ENCODE results near the gene HOGA1. TPM values are rescaled to one million over a fixed set of nuclear protein-coding genes. Genes with fewer than 3 reads are reported as not detected.

HOGA1 gene
- total and polyA plus RNA-seq, 2 experiments from 2014 or later, result 0.15 TPM; not detected in 1

GRCh38 chr10:97599272-97599619 is 15.1 kb downstream of the HOGA1 start (continued):
- TF ChIP-seq, protein P1, sequence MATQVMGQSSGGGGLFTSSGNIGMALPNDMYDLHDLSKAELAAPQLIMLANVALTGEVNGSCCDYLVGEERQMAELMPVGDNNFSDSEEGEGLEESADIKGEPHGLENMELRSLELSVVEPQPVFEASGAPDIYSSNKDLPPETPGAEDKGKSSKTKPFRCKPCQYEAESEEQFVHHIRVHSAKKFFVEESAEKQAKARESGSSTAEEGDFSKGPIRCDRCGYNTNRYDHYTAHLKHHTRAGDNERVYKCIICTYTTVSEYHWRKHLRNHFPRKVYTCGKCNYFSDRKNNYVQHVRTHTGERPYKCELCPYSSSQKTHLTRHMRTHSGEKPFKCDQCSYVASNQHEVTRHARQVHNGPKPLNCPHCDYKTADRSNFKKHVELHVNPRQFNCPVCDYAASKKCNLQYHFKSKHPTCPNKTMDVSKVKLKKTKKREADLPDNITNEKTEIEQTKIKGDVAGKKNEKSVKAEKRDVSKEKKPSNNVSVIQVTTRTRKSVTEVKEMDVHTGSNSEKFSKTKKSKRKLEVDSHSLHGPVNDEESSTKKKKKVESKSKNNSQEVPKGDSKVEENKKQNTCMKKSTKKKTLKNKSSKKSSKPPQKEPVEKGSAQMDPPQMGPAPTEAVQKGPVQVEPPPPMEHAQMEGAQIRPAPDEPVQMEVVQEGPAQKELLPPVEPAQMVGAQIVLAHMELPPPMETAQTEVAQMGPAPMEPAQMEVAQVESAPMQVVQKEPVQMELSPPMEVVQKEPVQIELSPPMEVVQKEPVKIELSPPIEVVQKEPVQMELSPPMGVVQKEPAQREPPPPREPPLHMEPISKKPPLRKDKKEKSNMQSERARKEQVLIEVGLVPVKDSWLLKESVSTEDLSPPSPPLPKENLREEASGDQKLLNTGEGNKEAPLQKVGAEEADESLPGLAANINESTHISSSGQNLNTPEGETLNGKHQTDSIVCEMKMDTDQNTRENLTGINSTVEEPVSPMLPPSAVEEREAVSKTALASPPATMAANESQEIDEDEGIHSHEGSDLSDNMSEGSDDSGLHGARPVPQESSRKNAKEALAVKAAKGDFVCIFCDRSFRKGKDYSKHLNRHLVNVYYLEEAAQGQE (IDR thresholded peaks at IDR 0.05; ENCODE audit: unreplicated experiment), result no peak
- no peak for TF ChIP-seq NANOG (IDR thresholded peaks at IDR 0.05; ENCODE audit: borderline replicate concordance)

DNA sequence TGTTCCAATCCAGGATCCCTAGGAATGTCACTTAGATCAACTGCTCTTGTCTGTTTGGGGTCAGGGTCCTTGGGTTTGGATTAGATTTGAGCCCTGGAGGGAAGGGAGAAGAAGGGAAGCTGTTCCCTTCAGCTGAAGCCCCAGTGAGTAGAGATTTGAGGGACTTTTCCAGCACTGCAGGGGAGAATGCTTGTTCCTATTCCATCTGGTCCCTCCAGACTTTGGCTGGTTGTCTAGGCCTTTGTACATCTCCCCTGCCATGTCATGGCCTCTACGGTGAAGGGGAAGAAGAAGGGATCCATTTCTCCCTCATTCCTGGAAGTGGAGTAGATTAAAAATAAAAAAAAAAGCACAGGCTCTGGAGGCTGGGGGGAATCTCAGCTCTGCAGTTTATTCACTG is 16.4 kb downstream of the HOGA1 start:
- DNase-seq (ENCODE audit: low spot score) (no peak), ATAC-seq (no peak)
- Histone ChIP-seq H3K4me3 (no peak overlapping the region), H3K4me1 (ENCODE audit: insufficient read depth) (no peaks in the 10 kb centered on the region), H3F3A (replicated peaks; ENCODE audit: low read depth) (no peaks in the 10 kb centered on the region), H3K4me2 (no peak overlapping the region), H3K79me2 (replicated peaks; ENCODE audit: insufficient read depth) (no peaks in the 10 kb centered on the region), H3K9me2 (ENCODE audit: insufficient read depth) (no peaks in the 10 kb centered on the region), H3K27ac (ENCODE audit: low read depth) (no peak overlapping the region), H3K36me3 (ENCODE audit: insufficient read depth) (no peaks in the 10 kb centered on the region), H4K20me1 (replicated peaks; ENCODE audit: insufficient read depth) (no peaks in the 10 kb centered on the region), H3K27me3 (ENCODE audit: insufficient read depth) (no peaks in the 10 kb centered on the region), H2AFZ (no peak overlapping the region)
- TF ChIP-seq ZNF331 (CRISPR knock-in tag; IDR thresholded peaks at IDR 0.05; ENCODE audit: low read depth) (no peak), JUNB (IDR thresholded peaks at IDR 0.05; ENCODE audit: unreplicated experiment) (no peak), POLR2AphosphoS5 (IDR thresholded peaks at IDR 0.05; ENCODE audit: low read depth) (no peak)
- TF ChIP-seq, protein P2, sequence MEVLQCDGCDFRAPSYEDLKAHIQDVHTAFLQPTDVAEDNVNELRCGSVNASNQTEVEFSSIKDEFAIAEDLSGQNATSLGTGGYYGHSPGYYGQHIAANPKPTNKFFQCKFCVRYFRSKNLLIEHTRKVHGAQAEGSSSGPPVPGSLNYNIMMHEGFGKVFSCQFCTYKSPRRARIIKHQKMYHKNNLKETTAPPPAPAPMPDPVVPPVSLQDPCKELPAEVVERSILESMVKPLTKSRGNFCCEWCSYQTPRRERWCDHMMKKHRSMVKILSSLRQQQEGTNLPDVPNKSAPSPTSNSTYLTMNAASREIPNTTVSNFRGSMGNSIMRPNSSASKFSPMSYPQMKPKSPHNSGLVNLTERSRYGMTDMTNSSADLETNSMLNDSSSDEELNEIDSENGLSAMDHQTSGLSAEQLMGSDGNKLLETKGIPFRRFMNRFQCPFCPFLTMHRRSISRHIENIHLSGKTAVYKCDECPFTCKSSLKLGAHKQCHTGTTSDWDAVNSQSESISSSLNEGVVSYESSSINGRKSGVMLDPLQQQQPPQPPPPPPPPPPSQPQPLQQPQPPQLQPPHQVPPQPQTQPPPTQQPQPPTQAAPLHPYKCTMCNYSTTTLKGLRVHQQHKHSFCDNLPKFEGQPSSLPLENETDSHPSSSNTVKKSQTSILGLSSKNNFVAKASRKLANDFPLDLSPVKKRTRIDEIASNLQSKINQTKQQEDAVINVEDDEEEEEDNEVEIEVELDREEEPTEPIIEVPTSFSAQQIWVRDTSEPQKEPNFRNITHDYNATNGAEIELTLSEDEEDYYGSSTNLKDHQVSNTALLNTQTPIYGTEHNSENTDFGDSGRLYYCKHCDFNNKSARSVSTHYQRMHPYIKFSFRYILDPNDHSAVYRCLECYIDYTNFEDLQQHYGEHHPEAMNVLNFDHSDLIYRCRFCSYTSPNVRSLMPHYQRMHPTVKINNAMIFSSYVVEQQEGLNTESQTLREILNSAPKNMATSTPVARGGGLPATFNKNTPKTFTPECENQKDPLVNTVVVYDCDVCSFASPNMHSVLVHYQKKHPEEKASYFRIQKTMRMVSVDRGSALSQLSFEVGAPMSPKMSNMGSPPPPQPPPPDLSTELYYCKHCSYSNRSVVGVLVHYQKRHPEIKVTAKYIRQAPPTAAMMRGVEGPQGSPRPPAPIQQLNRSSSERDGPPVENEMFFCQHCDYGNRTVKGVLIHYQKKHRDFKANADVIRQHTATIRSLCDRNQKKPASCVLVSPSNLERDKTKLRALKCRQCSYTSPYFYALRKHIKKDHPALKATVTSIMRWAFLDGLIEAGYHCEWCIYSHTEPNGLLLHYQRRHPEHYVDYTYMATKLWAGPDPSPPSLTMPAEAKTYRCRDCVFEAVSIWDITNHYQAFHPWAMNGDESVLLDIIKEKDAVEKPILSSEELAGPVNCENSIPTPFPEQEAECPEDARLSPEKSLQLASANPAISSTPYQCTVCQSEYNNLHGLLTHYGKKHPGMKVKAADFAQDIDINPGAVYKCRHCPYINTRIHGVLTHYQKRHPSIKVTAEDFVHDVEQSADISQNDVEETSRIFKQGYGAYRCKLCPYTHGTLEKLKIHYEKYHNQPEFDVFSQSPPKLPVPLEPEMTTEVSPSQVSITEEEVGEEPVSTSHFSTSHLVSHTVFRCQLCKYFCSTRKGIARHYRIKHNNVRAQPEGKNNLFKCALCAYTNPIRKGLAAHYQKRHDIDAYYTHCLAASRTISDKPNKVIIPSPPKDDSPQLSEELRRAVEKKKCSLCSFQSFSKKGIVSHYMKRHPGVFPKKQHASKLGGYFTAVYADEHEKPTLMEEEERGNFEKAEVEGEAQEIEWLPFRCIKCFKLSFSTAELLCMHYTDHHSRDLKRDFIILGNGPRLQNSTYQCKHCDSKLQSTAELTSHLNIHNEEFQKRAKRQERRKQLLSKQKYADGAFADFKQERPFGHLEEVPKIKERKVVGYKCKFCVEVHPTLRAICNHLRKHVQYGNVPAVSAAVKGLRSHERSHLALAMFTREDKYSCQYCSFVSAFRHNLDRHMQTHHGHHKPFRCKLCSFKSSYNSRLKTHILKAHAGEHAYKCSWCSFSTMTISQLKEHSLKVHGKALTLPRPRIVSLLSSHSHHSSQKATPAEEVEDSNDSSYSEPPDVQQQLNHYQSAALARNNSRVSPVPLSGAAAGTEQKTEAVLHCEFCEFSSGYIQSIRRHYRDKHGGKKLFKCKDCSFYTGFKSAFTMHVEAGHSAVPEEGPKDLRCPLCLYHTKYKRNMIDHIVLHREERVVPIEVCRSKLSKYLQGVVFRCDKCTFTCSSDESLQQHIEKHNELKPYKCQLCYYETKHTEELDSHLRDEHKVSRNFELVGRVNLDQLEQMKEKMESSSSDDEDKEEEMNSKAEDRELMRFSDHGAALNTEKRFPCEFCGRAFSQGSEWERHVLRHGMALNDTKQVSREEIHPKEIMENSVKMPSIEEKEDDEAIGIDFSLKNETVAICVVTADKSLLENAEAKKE (CRISPR knock-in tag; IDR thresholded peaks at IDR 0.05), result no peak
- Mint-ChIP-seq H3K27ac (no peak overlapping the region), H3K36me3 (ENCODE audit: low read depth) (no peaks in the 10 kb centered on the region), H3K9me3 (no peaks in the 10 kb centered on the region), H3K4me3 (no peak overlapping the region), H3K4me1 (peaks cover 4% of the 10 kb centered on the region), H3K27me3 (ENCODE audit: insufficient read depth, low read depth, poor library complexity) (peaks cover 7% of the 10 kb centered on the region)

All from GM23338 (cell line).